Measurements from ENCODE around the gene GNG4.

Gene GNG4

GRCh38 chr1:235527196-235527814, 122.3 kb downstream of the GNG4 start:
- DNase-seq (ENCODE audit: low read depth, low spot score), result no peak
- ChIA-PET POLR2A (no interaction called here), CTCF (interaction anchor here (1.0 to 7.0 kb wide), 6 partner anchors 12 to 256 kb away, joined by 3 to 71 read pairs (median 8); partner anchors contain the start of gene B3GALNT2)
- no peak overlapping the region for H3K4me3 ChIP-seq (ENCODE audit: low read depth, low read length)
- TF ChIP-seq, protein P1, sequence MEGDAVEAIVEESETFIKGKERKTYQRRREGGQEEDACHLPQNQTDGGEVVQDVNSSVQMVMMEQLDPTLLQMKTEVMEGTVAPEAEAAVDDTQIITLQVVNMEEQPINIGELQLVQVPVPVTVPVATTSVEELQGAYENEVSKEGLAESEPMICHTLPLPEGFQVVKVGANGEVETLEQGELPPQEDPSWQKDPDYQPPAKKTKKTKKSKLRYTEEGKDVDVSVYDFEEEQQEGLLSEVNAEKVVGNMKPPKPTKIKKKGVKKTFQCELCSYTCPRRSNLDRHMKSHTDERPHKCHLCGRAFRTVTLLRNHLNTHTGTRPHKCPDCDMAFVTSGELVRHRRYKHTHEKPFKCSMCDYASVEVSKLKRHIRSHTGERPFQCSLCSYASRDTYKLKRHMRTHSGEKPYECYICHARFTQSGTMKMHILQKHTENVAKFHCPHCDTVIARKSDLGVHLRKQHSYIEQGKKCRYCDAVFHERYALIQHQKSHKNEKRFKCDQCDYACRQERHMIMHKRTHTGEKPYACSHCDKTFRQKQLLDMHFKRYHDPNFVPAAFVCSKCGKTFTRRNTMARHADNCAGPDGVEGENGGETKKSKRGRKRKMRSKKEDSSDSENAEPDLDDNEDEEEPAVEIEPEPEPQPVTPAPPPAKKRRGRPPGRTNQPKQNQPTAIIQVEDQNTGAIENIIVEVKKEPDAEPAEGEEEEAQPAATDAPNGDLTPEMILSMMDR (IDR thresholded peaks at IDR 0.05; ENCODE audit: insufficient read depth, low read length, missing control alignments), result no peak

- H3K4me3 ChIP-seq (ENCODE audit: low read depth, low read length), result no peak overlapping the region
- no peak for DNase-seq (ENCODE audit: low read depth, low spot score)
- TF ChIP-seq, protein P1 (IDR thresholded peaks at IDR 0.05; ENCODE audit: insufficient read depth, low read length, missing control alignments), result no peak
- ChIA-PET CTCF (interaction anchor here (5.8 to 7.0 kb wide), 2 partner anchors 10 to 20 kb away, joined by 27 to 71 read pairs; partner anchors contain the start of gene B3GALNT2), POLR2A (interaction anchor here (0.6 kb wide), 1 partner anchor 20 kb away, joined by 3 read pairs; no protein-coding TSS in a partner anchor)
Measured at GRCh38 chr1:235525314-235525713, 124.3 kb downstream of the GNG4 start.

- POLR2A ChIA-PET, result no interaction called here
- TF ChIP-seq, protein P1 (IDR thresholded peaks at IDR 0.05; ENCODE audit: insufficient read depth, low read length, missing control alignments), result no peak
- CTCF ChIA-PET, result interaction anchor here (1.3 to 7.3 kb wide), 7 partner anchors 9 to 474 kb away, joined by 3 to 116 read pairs (median 7); partner anchors contain the start of gene B3GALNT2
Measured at GRCh38 chr1:235516862-235517446, 132.6 kb downstream of the GNG4 start.

DNA sequence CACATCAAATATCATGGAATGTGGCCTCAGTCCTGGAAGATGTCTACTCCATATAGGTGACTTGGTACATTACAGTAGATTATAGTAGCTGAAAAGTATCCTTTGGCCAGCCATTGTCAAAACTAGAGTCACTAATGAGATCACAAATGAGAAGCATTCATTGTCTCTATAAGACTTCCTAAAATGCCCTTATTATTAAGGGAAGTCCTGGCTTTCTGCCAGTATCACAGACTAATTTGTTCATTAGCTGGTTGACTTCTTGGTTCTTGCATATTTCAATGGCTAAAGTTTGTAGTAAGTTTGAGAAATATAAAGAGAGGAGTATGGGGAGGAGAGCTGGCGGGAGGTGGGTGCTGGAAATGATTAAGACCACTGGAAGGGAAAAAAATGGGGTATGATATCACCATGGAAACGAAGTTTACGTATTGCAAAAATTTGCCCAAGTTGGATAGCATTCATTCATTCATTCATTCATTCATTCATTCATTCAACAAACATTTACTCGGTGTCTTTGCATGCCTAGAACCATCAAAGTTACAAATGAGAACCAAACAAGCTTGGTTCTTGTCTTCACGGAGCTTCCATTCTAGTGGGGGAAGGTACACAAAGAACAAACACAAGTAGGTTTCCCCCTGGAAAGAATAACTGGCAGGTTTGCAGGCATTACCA, 133.6 kb downstream of the GNG4 start:
- TF ChIP-seq, protein P1 (IDR thresholded peaks at IDR 0.05; ENCODE audit: insufficient read depth, low read length, missing control alignments), result no peak
- no peak overlapping the region for H3K4me3 ChIP-seq (ENCODE audit: low read depth, low read length)
- DNase-seq (ENCODE audit: low read depth, low spot score), result no peak
- ChIA-PET POLR2A (no interaction called here), CTCF (interaction anchor here (1.3 to 7.3 kb wide), 7 partner anchors 10 to 475 kb away, joined by 3 to 116 read pairs (median 7); partner anchors contain the start of gene B3GALNT2)

More at GRCh38 chr1:235516862-235517446, 132.6 kb downstream of the GNG4 start:
- no peak for DNase-seq (ENCODE audit: low read depth, low spot score)
- H3K4me3 ChIP-seq (ENCODE audit: low read depth, low read length), result no peak overlapping the region

DNA sequence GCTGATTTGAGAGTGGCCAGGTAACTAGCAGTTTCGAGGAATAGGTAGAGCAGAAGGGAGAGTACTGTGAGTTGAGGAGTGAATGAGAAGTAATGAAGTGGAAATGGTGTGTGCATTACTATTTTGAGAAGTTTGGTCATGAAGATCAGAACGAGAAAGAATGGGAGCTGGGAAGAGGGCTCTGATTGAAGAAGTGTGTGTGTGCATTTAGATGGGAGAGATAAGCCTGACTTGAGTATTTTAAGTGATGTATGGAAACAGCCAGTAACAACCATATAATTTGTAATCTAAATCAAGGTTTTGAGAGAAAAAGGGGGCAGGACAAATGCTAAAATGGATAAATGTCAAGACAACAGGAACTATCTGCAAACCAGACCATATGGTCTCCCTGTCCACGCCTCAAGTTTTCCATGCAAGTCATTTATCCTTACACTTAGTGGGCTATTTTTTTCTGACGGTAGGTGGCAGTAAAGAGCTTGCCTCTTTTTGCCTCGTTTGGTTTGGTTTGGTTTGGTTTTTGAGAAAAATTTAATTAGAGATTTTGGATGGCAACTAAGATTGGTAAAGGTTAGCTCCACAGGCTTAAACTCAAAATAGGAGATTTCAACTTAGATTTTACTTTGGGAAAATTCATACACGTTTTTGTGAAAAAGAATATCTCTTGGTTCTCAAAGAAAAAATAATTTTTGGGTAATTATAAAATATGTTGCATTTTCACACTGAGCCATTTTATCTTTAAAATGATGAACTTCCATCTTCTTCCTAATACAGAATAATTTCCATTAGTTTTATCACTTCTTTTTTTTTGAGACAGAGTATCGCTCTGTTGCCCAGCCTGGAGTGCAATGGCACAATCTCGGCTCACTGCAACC, 135.9 kb downstream of the GNG4 start:
- ChIA-PET CTCF (interaction anchor here (0.6 to 7.3 kb wide), 50 partner anchors 8 to 461 kb away, joined by 3 to 116 read pairs (median 4); partner anchors contain the start of gene B3GALNT2), POLR2A (no interaction called here)

More for the DNA sequence above, 135.9 kb downstream of the GNG4 start:
- H3K4me3 ChIP-seq (ENCODE audit: low read depth, low read length), result no peak overlapping the region
- TF ChIP-seq, protein P1 (IDR thresholded peaks at IDR 0.05; ENCODE audit: insufficient read depth, low read length, missing control alignments), result peak; percentile 63
- DNase-seq (ENCODE audit: low read depth, low spot score), result no peak
